ENCODE measurements around the gene DTD1. TPM values are rescaled to one million over a fixed set of nuclear protein-coding genes. Genes with fewer than 3 reads are reported as not detected.

DTD1 gene
- total and polyA plus RNA-seq, 2 of the 13 experiments (the other 11 are each of a cell fraction or from before 2014, with no cell fraction given), result 41.2 to 79.3 TPM

DNA sequence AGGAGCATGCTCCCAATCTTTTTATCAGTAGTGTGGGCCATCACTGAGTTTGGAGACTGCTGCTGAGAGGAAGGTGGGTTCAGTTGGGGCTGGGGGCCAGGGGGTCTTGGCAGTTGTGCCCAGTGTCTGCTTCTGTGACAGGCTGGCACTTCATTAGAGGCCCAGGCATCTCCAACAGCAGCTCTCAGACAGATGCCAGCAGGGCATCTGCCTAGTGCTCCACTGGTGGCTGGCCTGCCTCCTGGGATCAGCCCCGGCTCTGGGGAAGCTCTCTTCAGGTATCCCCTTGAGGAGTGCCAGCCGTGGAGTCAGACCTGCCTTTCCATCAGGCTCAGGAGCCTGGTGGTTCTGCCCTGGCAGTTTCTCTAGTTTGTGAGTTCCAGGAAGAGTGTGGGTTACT lies 77.3 kb downstream of the DTD1 start:
- ATAC-seq (no peak), DNase-seq (ENCODE audit: low spot score) (no peak), FAIRE-seq (no peak)
- Histone ChIP-seq H3K79me2 (ENCODE audit: insufficient read depth, low read length) (no peaks in the 10 kb centered on the region), H2AFZ (ENCODE audit: low read length) (no peak overlapping the region), H3K36me3 (replicated peaks in 1 of 2; ENCODE audit: control insufficient read depth in 1 of 2, insufficient read depth in 2 of 2, low read length in 2 of 2) (no peaks in the 10 kb centered on the region), H3K4me2 (ENCODE audit: low read depth, low read length) (no peak overlapping the region), H3K4me1 (ENCODE audit: insufficient read depth, low read length) (peaks cover 8% of the 10 kb centered on the region), H3K9me3 (ENCODE audit: low read length) (no peaks in the 10 kb centered on the region), H4K20me1 (ENCODE audit: insufficient read depth, low read length) (no peaks in the 10 kb centered on the region), H3K27me3 (ENCODE audit: control insufficient read depth in 1 of 2, insufficient read depth in 2 of 2, low read length in 2 of 2) (no peaks in the 10 kb centered on the region), H3K4me3 (replicated peaks in 1 of 3; ENCODE audit: insufficient read depth in 1 of 3, low read depth in 2 of 3, low read length in 3 of 3) (no peak overlapping the region), H3K9ac (ENCODE audit: insufficient read depth, low read depth, low read length) (no peak overlapping the region), H3K27ac (ENCODE audit: extremely low read length, insufficient read depth, low read length) (no peak overlapping the region)
- intact Hi-C loops (cut with micrococcal nuclease; ENCODE audit: unreplicated experiment), result no loop called here
- POLR2A ChIA-PET, result no interaction called here
- CTCF ChIA-PET (ENCODE audit: low intra/inter-chr PET ratio, low total read pairs), result no interaction called here
- in situ Hi-C loops (cut with HindIII; ENCODE audit: extremely low pct_ligation_motif_present, low pct_unique_long_range_greater_than_20kb), result no loop called here
- no TSS peak for BruUV-seq (replicated peaks)
- 85% methylated on average over 2 of the region's 2 CpGs for WGBS (ENCODE audit: low lambda C conversion rate)
- TF ChIP-seq ZNF616 (CRISPR knock-in tag; IDR thresholded peaks at IDR 0.05; ENCODE audit: low read depth) (no peak), SOX5 (CRISPR knock-in tag; IDR thresholded peaks at IDR 0.05; ENCODE audit: borderline replicate concordance) (no peak), ZFP37 (CRISPR knock-in tag; IDR thresholded peaks at IDR 0.05; ENCODE audit: borderline replicate concordance) (no peak)
- TF ChIP-seq, protein P1, sequence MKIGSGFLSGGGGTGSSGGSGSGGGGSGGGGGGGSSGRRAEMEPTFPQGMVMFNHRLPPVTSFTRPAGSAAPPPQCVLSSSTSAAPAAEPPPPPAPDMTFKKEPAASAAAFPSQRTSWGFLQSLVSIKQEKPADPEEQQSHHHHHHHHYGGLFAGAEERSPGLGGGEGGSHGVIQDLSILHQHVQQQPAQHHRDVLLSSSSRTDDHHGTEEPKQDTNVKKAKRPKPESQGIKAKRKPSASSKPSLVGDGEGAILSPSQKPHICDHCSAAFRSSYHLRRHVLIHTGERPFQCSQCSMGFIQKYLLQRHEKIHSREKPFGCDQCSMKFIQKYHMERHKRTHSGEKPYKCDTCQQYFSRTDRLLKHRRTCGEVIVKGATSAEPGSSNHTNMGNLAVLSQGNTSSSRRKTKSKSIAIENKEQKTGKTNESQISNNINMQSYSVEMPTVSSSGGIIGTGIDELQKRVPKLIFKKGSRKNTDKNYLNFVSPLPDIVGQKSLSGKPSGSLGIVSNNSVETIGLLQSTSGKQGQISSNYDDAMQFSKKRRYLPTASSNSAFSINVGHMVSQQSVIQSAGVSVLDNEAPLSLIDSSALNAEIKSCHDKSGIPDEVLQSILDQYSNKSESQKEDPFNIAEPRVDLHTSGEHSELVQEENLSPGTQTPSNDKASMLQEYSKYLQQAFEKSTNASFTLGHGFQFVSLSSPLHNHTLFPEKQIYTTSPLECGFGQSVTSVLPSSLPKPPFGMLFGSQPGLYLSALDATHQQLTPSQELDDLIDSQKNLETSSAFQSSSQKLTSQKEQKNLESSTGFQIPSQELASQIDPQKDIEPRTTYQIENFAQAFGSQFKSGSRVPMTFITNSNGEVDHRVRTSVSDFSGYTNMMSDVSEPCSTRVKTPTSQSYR (CRISPR knock-in tag; IDR thresholded peaks at IDR 0.05; ENCODE audit: borderline replicate concordance), result no peak
- TF ChIP-seq, protein P2, sequence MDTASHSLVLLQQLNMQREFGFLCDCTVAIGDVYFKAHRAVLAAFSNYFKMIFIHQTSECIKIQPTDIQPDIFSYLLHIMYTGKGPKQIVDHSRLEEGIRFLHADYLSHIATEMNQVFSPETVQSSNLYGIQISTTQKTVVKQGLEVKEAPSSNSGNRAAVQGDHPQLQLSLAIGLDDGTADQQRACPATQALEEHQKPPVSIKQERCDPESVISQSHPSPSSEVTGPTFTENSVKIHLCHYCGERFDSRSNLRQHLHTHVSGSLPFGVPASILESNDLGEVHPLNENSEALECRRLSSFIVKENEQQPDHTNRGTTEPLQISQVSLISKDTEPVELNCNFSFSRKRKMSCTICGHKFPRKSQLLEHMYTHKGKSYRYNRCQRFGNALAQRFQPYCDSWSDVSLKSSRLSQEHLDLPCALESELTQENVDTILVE (CRISPR knock-in tag; IDR thresholded peaks at IDR 0.05), result no peak
- TF ChIP-seq, protein P3, sequence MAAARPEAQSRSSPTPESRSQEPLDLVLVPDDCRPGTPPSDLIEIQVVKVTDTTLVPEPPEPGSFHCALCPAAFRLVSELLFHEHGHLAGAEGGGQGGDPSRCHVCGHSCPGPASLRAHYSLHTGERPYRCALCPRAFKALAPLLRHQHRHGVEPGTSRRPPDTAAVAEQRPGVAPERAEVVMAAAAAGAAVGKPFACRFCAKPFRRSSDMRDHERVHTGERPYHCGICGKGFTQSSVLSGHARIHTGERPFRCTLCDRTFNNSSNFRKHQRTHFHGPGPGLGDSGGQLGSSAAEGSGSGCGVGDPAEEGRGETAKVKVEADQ (CRISPR knock-in tag; IDR thresholded peaks at IDR 0.05; ENCODE audit: borderline replicate concordance), result no peak
